ENCODE data around the gene SALL3. TPM values are rescaled to one million over a fixed set of nuclear protein-coding genes. Genes with fewer than 3 reads are reported as not detected.
A peak's percentile ranks its signal among the peaks of the same experiment; 100 is the strongest.

The SALL3 gene
- total RNA-seq, 1 donor from 2014 or later: 2.1 TPM

DNA sequence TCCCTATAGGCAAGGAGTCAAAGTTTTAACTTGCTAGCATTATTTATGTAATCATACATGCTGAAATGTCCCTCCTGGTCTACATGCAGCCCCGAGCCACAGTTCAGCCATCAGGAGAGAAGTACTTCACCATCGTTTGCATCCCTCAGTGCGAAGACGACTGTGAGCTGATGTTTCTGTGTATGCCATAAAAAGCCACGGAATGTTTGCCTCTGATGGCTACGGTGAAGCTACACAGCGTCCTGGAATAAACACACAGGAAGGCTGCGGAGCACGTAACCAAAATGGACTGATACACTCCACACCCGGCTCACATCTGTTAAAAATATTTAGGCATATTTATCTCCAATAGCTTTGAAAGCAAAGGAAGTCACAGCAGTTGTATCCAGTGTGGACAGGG is 4.3 kb upstream of the SALL3 start:
- peaks cover 71% of the 10 kb centered on the region for H3K27me3 ChIP-seq (ENCODE audit: control insufficient read depth, insufficient read depth, low read length)
- H3K4me3 ChIP-seq (ENCODE audit: low read depth, low read length): no peak overlapping the region
- DNase-seq (ENCODE audit: low read depth): no peak
- TF ChIP-seq CTCF (IDR thresholded peaks at IDR 0.05; ENCODE audit: insufficient read depth, low read length, poor library complexity, severe bottlenecking): no peak
- no peaks in the 10 kb centered on the region for H3K36me3 ChIP-seq (ENCODE audit: control insufficient read depth, insufficient read depth, low read length)

GRCh38 chr18:78975699-78976335 is 3.8 kb upstream of the SALL3 start:
- no peak for DNase-seq (ENCODE audit: low read depth)
- Histone ChIP-seq H3K36me3 (ENCODE audit: control insufficient read depth, insufficient read depth, low read length) (no peaks in the 10 kb centered on the region), H3K27me3 (ENCODE audit: control insufficient read depth, insufficient read depth, low read length) (peaks cover 73% of the 10 kb centered on the region), H3K4me3 (ENCODE audit: low read depth, low read length) (no peak overlapping the region)
- no peak for TF ChIP-seq CTCF (IDR thresholded peaks at IDR 0.05; ENCODE audit: insufficient read depth, low read length, poor library complexity, severe bottlenecking)

DNA sequence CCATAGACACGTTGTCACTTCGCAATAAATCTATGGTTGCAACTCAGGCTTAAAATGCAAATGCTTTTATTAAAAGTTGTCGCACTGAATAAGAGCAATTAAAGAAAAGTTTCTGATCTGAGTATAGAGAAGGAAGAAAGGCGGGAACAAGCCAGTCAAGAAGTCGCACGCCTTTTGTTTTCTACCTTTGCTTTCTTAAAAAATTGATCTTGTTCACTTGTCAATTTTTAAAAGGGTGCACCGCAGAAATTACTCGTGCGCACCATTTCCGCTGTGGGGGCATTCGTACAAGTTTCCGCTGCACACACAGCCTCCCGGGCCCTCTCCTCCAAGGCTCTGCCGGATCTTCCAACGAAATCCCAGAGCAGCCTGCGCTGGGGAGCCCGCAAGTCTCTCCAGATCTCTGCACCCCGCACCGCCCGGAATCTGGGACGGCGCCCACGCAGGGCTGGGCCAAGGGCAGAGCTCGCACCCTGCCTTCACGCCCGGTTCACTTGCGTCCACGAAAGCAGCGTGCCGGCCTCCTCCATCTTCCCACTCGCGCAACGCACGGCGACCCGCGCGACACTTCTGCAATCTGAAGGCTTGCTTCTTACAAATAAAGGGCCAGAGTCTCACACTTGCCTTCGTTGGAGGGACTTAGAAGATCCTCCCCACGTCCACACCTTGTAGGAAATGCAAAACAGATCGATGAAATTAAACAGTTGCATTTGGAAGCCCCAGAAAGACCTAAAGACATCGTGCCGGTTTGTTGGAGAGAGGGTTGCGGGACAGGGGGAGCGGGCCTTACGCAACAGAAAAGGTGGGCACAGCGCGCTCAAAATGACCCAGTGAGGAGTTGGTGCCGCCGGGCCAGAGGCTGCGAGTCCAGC is 2.6 kb upstream of the SALL3 start:
- no peak for TF ChIP-seq CTCF (IDR thresholded peaks at IDR 0.05; ENCODE audit: insufficient read depth, low read length, poor library complexity, severe bottlenecking)
- Histone ChIP-seq H3K36me3 (ENCODE audit: control insufficient read depth, insufficient read depth, low read length) (no peaks in the 10 kb centered on the region), H3K4me3 (ENCODE audit: low read depth, low read length) (no peak overlapping the region), H3K27me3 (ENCODE audit: control insufficient read depth, insufficient read depth, low read length) (peaks cover 78% of the 10 kb centered on the region)
- DNase-seq (ENCODE audit: low read depth): no peak

- no peak for TF ChIP-seq CTCF (IDR thresholded peaks at IDR 0.05; ENCODE audit: insufficient read depth, low read length, poor library complexity, severe bottlenecking)
- Histone ChIP-seq H3K4me3 (ENCODE audit: low read depth, low read length) (no peak overlapping the region), H3K27me3 (ENCODE audit: control insufficient read depth, insufficient read depth, low read length) (peaks cover 72% of the 10 kb centered on the region), H3K36me3 (ENCODE audit: control insufficient read depth, insufficient read depth, low read length) (no peaks in the 10 kb centered on the region)
- DNase-seq (ENCODE audit: low read depth): no peak
These were observed 1.8 kb upstream of the SALL3 start for GRCh38 chr18:78977637-78978348.

DNA sequence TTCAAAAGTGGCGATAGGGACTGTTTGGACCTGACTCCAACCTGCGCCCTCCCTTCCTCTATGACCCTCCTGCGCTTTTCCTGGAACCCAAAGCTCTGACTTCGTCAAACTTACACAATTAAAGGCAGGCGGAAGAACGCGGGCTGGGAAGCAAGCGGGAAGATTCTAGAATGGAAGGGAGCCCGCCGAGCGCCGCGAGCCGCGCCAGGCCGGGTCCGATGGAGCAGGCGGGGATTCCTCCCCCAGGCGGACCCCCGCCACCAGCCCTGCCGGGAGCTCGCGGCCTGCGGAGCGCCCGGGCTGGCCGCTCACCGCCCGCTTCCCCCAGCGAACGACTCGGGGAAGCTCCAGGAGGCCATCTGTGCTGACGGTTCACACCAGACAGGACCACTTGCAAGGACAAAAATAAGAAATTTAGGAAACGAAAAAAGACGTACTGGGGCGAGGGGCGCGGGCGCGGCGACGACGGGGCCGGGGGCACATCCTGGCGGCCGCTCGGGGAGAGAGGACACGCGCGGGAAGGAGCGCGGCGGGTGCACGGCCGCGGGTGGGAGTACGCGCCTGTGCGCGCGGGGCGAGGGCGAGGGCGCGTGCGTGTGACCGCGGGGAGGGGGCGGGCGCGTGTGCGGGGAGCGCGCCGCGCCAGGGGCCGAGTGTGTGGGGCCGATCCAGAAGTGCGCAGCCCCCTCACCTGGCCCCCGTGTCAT is 1.1 kb upstream of the SALL3 start:
- Histone ChIP-seq H3K36me3 (ENCODE audit: control insufficient read depth, insufficient read depth, low read length) (no peaks in the 10 kb centered on the region), H3K27me3 (ENCODE audit: control insufficient read depth, insufficient read depth, low read length) (peaks cover 65% of the 10 kb centered on the region), H3K4me3 (ENCODE audit: low read depth, low read length) (peak overlapping the region; percentile 40)
- DNase-seq (ENCODE audit: low read depth): no peak
- TF ChIP-seq CTCF (IDR thresholded peaks at IDR 0.05; ENCODE audit: insufficient read depth, low read length, poor library complexity, severe bottlenecking): no peak
